GM23248 (cell line): Measurements from ENCODE around the gene DPP6.

Experiments
- EZH2 ChIP-seq: fragments of 200-600 bp; sonication (generic); IDR thresholded peaks from 2 replicates; pipeline ENCODE4 v1.6.1; 2018; ENCODE audit warnings: antibody characterized with exemption, mild to moderate bottlenecking; ENCODE audit not compliant: insufficient read depth, poor library complexity, severe bottlenecking
- EZH2phosphoT487 ChIP-seq: fragments of 200-600 bp; sonication (generic); IDR thresholded peaks from 2 replicates; pipeline ENCODE4 v1.6.1; 2018; ENCODE audit warnings: antibody characterized with exemption, moderate library complexity, mild to moderate bottlenecking, low read depth; ENCODE audit not compliant: insufficient read depth

DNA sequence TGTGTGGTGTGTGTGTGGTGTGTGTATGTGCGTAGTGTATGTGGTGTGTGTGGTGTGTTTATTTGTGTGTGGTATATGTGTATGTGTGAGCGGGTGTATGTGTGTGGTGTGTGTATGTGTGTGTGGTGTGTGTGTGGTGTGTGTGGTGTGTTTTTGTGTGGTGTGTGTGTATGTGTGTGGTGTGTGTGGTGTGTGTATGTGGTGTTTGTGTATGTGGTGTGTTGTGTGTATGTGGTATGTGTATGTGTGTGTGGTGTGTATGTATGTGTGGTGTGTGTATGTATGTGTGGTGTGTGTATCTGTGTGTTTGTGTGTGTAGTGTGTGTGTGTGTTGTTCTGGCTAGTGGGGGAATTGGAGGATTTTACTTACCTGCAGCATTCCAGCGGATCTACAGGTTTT is 523.3 kb downstream of the DPP6 start:
- TF ChIP-seq EZH2 (no peak), EZH2phosphoT487 (no peak)
